Psoas muscle (tissue), 8 donors: ENCODE results near the gene TPSAB1. TPM values are rescaled to one million over a fixed set of nuclear protein-coding genes. Genes with fewer than 3 reads are reported as not detected.

Source experiments
- ATAC-seq, 4 donors: fragments of 200-7000 bp; cut with Tn5 transposase; one replicate each; pipeline ENCODE4 v1.9.1; 2020; ENCODE audit warnings: moderate library complexity in 3 of 4, mild to moderate bottlenecking in 2 of 4
- DNase-seq, 2 donors: peaks; one replicate each; pipeline ENCODE4 v3.0.0-alpha.2; 2020
- H3K27ac ChIP-seq: fragments of 200-600 bp; one replicate; pipeline ENCODE4 v1.8.0; 2022
- H3K27me3 ChIP-seq, 3 donors: fragments of 200-600 bp in 1 of 3; one replicate each; pipeline versions ENCODE4 v1.6.1 to v1.8.0; 2013 to 2022; ENCODE audit warnings: low read length in 2 of 3, mild to moderate bottlenecking in 2 of 3, moderate library complexity in 1 of 3; ENCODE audit not compliant: insufficient read depth in 3 of 3
- H3K36me3 ChIP-seq, 2 donors: fragments of 200-600 bp in 1 of 2; one replicate each; pipeline versions ENCODE4 v1.6.1 to v1.8.0; 2013 to 2022; ENCODE audit warnings: low read depth in 1 of 2, mild to moderate bottlenecking in 1 of 2, moderate library complexity in 1 of 2; ENCODE audit not compliant: insufficient read depth in 1 of 2
- H3K4me1 ChIP-seq: fragments of 200-600 bp; one replicate; pipeline ENCODE4 v1.8.0; 2022
- H3K4me3 ChIP-seq: fragments of 200-600 bp; one replicate; pipeline ENCODE4 v1.8.0; 2022; ENCODE audit warnings: mild to moderate bottlenecking
- H3K9me3 ChIP-seq: fragments of 200-600 bp; one replicate; pipeline ENCODE4 v1.8.0; 2022
- WGBS, 3 donors: extraction: QIAGEN DNeasy Blood & Tissue Kit; methylation state at CpG; one replicate each; pipeline versions ENCODE4 v1.1.6 to v1.1.7; 2013; 5-methylcytosine and 5-hydroxymethylcytosine counted together
- intact Hi-C, 2 donors: fragments of 100-400 bp; cut with DNase I; formaldehyde crosslinking; loops; one replicate each; pipeline versions ENCODE4 v1.11.0 to v1.14.2; 2022
- polyA plus RNA-seq, 3 donors: library from polyadenylated mRNA; stranded (reverse); fragments of 200-250 nt; gene quantifications; one replicate each; pipeline ENCODE4 v1.2.3, GENCODE V29; 2013
- total RNA-seq, 4 donors: library from RNA; stranded (reverse); fragmentation: NEBNext Ultra II Directional in 2 of 4; extraction: Animal tissue kit (Norgen Biotek cat#: 25700) in 2 of 4; gene quantifications; one replicate each; pipeline versions ENCODE4 v1.2.1 to v1.2.4, GENCODE V29; 2021 to 2023
- TF ChIP-seq, protein P1 (sequence below): fragments of 200-600 bp; IDR thresholded peaks from one replicate; pipeline ENCODE4 v1.8.0; 2022; ENCODE audit warnings: antibody characterized with exemption
- donor health status: healthy with polysubstance abuse.
- donor health status: DM: no; HTN: no; CAD: no; lungs with moderate emphysema.
- donor health status: Bipolar disorder and iron deficiency.
- donor health status: healthy.
- donor health status: DM: yes; HTN: yes; CAD: no.
- donor health status: DM: no; HTN: no; CAD: no.
- donor health status: DM: no; HTN: no; CAD: no.
- donor health status: DM: yes; HTN: yes; CAD: no.

TPSAB1 gene
- total and polyA plus RNA-seq, 7 donors = 1.3 to 8.9 (median 4.0) TPM

- Histone ChIP-seq H3K27ac (no peak overlapping the region), H3K9me3 (no peaks in the 10 kb centered on the region), H3K4me3 (no peak overlapping the region), H3K27me3 (peaks cover 0 to 48% (median 8%) of the 10 kb centered on the region in 3 donors), H3K36me3 (no peaks in the 10 kb centered on the region), H3K4me1 (no peaks in the 10 kb centered on the region)
- intact Hi-C loops = loop anchor here (1.0 to 5.0 kb wide), 3 partner anchors 78 to 138 kb away; no protein-coding TSS in a partner anchor
- 22 to 30% (median 30%) methylated on average over 49 to 61 of the region's 61 CpGs for WGBS, 3 donors
- TF ChIP-seq, protein P1, sequence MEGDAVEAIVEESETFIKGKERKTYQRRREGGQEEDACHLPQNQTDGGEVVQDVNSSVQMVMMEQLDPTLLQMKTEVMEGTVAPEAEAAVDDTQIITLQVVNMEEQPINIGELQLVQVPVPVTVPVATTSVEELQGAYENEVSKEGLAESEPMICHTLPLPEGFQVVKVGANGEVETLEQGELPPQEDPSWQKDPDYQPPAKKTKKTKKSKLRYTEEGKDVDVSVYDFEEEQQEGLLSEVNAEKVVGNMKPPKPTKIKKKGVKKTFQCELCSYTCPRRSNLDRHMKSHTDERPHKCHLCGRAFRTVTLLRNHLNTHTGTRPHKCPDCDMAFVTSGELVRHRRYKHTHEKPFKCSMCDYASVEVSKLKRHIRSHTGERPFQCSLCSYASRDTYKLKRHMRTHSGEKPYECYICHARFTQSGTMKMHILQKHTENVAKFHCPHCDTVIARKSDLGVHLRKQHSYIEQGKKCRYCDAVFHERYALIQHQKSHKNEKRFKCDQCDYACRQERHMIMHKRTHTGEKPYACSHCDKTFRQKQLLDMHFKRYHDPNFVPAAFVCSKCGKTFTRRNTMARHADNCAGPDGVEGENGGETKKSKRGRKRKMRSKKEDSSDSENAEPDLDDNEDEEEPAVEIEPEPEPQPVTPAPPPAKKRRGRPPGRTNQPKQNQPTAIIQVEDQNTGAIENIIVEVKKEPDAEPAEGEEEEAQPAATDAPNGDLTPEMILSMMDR = peak; percentile 64
- ATAC-seq = peak in 1 of 4 donors; percentile 46
- DNase-seq = no peak
Measured at GRCh38 chr16:1194665-1195392, 45.7 kb upstream of the TPSAB1 start.

DNA sequence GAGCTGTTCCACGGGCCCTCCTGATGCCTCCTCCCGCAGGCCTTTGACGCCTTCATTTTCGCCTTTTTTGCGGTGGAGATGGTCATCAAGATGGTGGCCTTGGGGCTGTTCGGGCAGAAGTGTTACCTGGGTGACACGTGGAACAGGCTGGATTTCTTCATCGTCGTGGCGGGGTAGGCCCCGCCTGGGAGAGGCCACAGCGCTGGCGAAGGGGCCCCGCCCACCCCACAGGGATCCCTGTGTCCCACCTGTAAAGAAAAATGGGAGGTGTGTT, 45.2 kb upstream of the TPSAB1 start:
- ATAC-seq (no peak), DNase-seq (no peak)
- intact Hi-C loops = loop anchor here in 1 of 2 donors (5.0 kb wide), 1 partner anchor 78 kb away; no protein-coding TSS in a partner anchor
- Histone ChIP-seq H3K9me3 (no peaks in the 10 kb centered on the region), H3K27me3 (peaks cover 0 to 43% (median 8%) of the 10 kb centered on the region in 3 donors), H3K4me3 (no peak overlapping the region), H3K36me3 (no peaks in the 10 kb centered on the region), H3K4me1 (no peaks in the 10 kb centered on the region), H3K27ac (no peak overlapping the region)
- TF ChIP-seq, protein P1 = no peak
- WGBS, 3 donors = 71 to 79% (median 79%) methylated on average over 13 to 14 of the region's 14 CpGs

DNA sequence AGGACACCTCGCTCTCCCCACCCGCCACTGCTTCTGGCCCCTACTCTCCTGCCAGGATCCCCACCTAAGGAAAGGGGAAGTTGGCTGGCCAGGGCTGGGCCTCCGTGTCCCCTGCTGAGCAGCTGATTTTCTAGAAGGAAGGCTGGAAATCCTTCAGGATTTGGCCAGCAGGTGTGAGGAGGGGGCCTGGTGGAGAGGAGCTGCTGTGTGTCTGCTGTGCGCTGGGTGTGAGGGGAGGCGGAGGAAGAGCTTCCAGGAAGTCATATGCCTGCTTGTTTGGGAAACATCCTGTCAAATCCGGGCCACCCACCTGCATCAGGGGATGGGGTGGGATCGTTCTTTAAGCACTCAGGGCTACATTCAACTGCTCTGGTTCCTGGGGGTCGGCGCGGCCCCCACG, 44.0 kb upstream of the TPSAB1 start:
- Histone ChIP-seq H3K4me3 (no peak overlapping the region), H3K27me3 (peaks cover 0 to 41% (median 10%) of the 10 kb centered on the region in 3 donors), H3K27ac (no peak overlapping the region), H3K4me1 (no peaks in the 10 kb centered on the region), H3K36me3 (no peaks in the 10 kb centered on the region), H3K9me3 (no peaks in the 10 kb centered on the region)
- DNase-seq = no peak
- intact Hi-C loops = loop anchor here in 1 of 2 donors (5.0 kb wide), 1 partner anchor 79 kb away; no protein-coding TSS in a partner anchor
- ATAC-seq = no peak
- TF ChIP-seq, protein P1 = no peak
- 61 to 67% (median 66%) methylated on average over 9 to 11 of the region's 11 CpGs for WGBS, 3 donors

DNA sequence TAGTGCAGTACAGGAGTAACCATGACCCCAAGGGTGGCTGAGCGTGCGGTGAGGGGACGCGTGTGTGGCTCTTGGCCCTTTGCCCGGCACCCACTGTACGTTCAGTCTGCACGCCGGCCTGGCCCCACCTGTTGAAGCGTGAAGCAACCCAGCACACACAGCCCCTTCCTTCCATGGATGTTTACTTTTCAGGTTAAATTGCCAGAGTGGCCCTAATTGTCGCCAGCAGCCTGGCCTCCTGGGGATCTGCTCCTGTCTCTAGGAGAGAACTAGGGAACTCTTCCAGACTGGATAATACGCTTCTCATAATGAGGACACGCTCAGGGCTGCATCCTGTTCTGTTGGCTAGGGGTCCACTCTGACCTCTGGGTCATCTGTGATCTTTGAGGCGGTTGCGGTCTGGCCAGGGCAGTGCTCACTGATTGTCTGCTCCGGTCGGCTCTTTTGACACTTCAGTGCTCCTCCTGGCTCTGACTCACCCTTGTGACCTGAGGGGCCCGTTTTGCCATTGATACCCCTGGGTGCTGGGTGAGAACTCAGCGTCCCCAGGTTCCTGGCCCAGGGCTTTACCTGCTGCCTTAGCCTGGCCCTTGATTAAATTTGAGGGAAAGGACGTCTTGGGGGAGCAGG, 43.2 kb upstream of the TPSAB1 start:
- H3K36me3 ChIP-seq = no peaks in the 10 kb centered on the region
- no peaks in the 10 kb centered on the region for H3K9me3 ChIP-seq
- intact Hi-C loops = loop anchor here in 1 of 2 donors (5.0 kb wide), 1 partner anchor 80 kb away; no protein-coding TSS in a partner anchor
- H3K27me3 ChIP-seq = peaks cover 0 to 36% (median 9%) of the 10 kb centered on the region in 3 donors
- H3K4me1 ChIP-seq = no peaks in the 10 kb centered on the region
- no peak overlapping the region for H3K4me3 ChIP-seq
- TF ChIP-seq, protein P1 = no peak
- DNase-seq (no peak), ATAC-seq (no peak)
- WGBS, 3 donors = 47 to 59% (median 51%) methylated on average over 19 of the region's 19 CpGs
- H3K27ac ChIP-seq = no peak overlapping the region
